ENCODE data around the gene NRIP1. TPM values are rescaled to one million over a fixed set of nuclear protein-coding genes. Genes with fewer than 3 reads are reported as not detected.

The NRIP1 gene
- total and polyA plus RNA-seq, 10 of the 15 experiments (the other 5 are each of a cell fraction or from before 2014, with no cell fraction given): 2.9 to 26.1 (median 9.3) TPM

DNA sequence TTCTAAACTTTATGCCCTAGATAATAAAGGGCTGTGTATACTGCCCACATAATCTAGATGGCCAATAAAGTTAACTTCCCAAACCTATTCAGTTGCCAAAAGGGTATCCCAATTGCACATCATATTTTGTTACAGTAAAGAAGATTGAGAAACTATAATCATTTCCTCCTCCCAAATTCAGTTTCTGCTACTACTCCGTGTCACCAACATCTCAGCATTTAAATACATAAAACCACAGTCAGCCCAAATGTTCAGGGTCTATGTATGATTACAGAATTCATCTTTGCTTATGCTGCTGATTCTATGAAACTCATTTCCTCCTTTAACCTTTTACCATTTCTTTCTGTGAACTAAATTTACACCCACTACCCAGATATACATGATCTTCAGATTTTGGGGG lies 28.6 kb downstream of the NRIP1 start:
- ATAC-seq: no peak
- DNase-seq (ENCODE audit: low read depth, low spot score): no peak
- ChIA-PET POLR2A (no interaction called here), CTCF (no interaction called here), SMC1A (ENCODE audit: uncharacterized antibody, unreplicated experiment) (no interaction called here), RAD21 (ENCODE audit: unreplicated experiment) (no interaction called here)
- H2AFZ ChIP-seq (ENCODE audit: control insufficient read depth, low read depth, low read length): no peak overlapping the region
- peaks cover 0 to 2% of the 10 kb centered on the region in 2 experiments; a peak in 1 of 4 replicates for H3K36me3 ChIP-seq (ENCODE audit: control insufficient read depth in 2 of 2, insufficient read depth in 2 of 2, low read length in 1 of 2)
- TF ChIP-seq, protein P1, sequence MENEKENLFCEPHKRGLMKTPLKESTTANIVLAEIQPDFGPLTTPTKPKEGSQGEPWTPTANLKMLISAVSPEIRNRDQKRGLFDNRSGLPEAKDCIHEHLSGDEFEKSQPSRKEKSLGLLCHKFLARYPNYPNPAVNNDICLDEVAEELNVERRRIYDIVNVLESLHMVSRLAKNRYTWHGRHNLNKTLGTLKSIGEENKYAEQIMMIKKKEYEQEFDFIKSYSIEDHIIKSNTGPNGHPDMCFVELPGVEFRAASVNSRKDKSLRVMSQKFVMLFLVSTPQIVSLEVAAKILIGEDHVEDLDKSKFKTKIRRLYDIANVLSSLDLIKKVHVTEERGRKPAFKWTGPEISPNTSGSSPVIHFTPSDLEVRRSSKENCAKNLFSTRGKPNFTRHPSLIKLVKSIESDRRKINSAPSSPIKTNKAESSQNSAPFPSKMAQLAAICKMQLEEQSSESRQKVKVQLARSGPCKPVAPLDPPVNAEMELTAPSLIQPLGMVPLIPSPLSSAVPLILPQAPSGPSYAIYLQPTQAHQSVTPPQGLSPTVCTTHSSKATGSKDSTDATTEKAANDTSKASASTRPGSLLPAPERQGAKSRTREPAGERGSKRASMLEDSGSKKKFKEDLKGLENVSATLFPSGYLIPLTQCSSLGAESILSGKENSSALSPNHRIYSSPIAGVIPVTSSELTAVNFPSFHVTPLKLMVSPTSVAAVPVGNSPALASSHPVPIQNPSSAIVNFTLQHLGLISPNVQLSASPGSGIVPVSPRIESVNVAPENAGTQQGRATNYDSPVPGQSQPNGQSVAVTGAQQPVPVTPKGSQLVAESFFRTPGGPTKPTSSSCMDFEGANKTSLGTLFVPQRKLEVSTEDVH (IDR thresholded peaks at IDR 0.05; ENCODE audit: low read depth, partially characterized antibody): no peak
- TF ChIP-seq EGR1 (IDR thresholded peaks at IDR 0.05; ENCODE audit: borderline replicate concordance in 1 of 2, low read depth in 2 of 2, low read length in 2 of 2) (no peak), ZZZ3 (IDR thresholded peaks at IDR 0.05; ENCODE audit: control insufficient read depth, insufficient read length, low read depth) (no peak), YY1 (IDR thresholded peaks at IDR 0.05; ENCODE audit: low read depth, low read length) (no peak)
- TF ChIP-seq, protein P2, sequence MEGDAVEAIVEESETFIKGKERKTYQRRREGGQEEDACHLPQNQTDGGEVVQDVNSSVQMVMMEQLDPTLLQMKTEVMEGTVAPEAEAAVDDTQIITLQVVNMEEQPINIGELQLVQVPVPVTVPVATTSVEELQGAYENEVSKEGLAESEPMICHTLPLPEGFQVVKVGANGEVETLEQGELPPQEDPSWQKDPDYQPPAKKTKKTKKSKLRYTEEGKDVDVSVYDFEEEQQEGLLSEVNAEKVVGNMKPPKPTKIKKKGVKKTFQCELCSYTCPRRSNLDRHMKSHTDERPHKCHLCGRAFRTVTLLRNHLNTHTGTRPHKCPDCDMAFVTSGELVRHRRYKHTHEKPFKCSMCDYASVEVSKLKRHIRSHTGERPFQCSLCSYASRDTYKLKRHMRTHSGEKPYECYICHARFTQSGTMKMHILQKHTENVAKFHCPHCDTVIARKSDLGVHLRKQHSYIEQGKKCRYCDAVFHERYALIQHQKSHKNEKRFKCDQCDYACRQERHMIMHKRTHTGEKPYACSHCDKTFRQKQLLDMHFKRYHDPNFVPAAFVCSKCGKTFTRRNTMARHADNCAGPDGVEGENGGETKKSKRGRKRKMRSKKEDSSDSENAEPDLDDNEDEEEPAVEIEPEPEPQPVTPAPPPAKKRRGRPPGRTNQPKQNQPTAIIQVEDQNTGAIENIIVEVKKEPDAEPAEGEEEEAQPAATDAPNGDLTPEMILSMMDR (IDR thresholded peaks at IDR 0.05 in 2 of 3, conservative IDR thresholded peaks at IDR 0.05 in 1 of 3; ENCODE audit: control insufficient read depth in 2 of 3, extremely low read depth in 1 of 3, insufficient read depth in 1 of 3, low read depth in 3 of 3, low read length in 3 of 3): no peak
- no peaks in the 10 kb centered on the region; the same call in 1 of the 2 replicates for H3K79me2 ChIP-seq (ENCODE audit: control insufficient read depth, insufficient read depth, low read length)
- H4K20me1 ChIP-seq (ENCODE audit: control insufficient read depth, insufficient read depth): no peaks in the 10 kb centered on the region
- H3K27ac ChIP-seq (ENCODE audit: control insufficient read depth, insufficient read depth): no peak overlapping the region
- H3K4me1 ChIP-seq (ENCODE audit: control insufficient read depth, insufficient read depth, low read length): no peaks in the 10 kb centered on the region
- no peak for FAIRE-seq
- no peak overlapping the region for H3K9ac ChIP-seq (ENCODE audit: control insufficient read depth, insufficient read depth, low read length)
- H3K9me3 ChIP-seq (replicated peaks; ENCODE audit: control insufficient read depth, insufficient read depth, low read length): no peaks in the 10 kb centered on the region
- 29% methylated on average over 1 of the region's 1 CpG for WGBS (ENCODE audit: insufficient coverage, insufficient replicate concordance, low lambda C conversion rate, missing lambda C conversion rate)
- H3K4me2 ChIP-seq (ENCODE audit: control insufficient read depth, insufficient read depth): no peak overlapping the region
- in situ Hi-C loops (cut with MboI) (loop anchor here (25.0 kb wide), 1 partner anchor 701 kb away; the partner anchor contains the start of gene USP25), intact Hi-C loops (cut with micrococcal nuclease; ENCODE audit: unreplicated experiment) (no loop called here)
- no peak overlapping the region for H3K4me3 ChIP-seq
- BruUV-seq (replicated peaks): no TSS peak
- no peaks in the 10 kb centered on the region for H3K27me3 ChIP-seq (replicated peaks in 1 of 2; ENCODE audit: control insufficient read depth in 2 of 2, insufficient read depth in 2 of 2, low read length in 1 of 2)

All from GM12878 (cell line).